ENCODE results near the gene BAG1.

Gene BAG1

GRCh38 chr9:33229359-33230114 lies 35.0 kb downstream of the BAG1 start:
- Histone ChIP-seq H3K4me3 (ENCODE audit: low read length in 2 of 2) (no peak overlapping the region), H3K27me3 (ENCODE audit: control insufficient read depth in 1 of 2, insufficient read depth in 2 of 2, low read length in 2 of 2) (no peaks in the 10 kb centered on the region), H3K9me3 (ENCODE audit: control insufficient read depth in 2 of 2, low read length in 2 of 2) (no peaks in the 10 kb centered on the region), H3K36me3 (ENCODE audit: control insufficient read depth in 2 of 2, insufficient read depth in 2 of 2, low read length in 2 of 2) (no peaks in the 10 kb centered on the region), H3K4me1 (ENCODE audit: control insufficient read depth, insufficient read depth, low read length) (peaks cover 9% of the 10 kb centered on the region), H3K27ac (ENCODE audit: low read length) (no peak overlapping the region), H3K9ac (ENCODE audit: low read length in 2 of 2) (no peak overlapping the region)

- H3K4me1 ChIP-seq (ENCODE audit: control insufficient read depth, insufficient read depth, low read length): peaks cover 3% of the 10 kb centered on the region
- H3K36me3 ChIP-seq (ENCODE audit: control insufficient read depth in 2 of 2, insufficient read depth in 2 of 2, low read length in 2 of 2): no peaks in the 10 kb centered on the region
- H3K27ac ChIP-seq (ENCODE audit: low read length): no peak overlapping the region
- no peak overlapping the region for H3K9ac ChIP-seq (ENCODE audit: low read length in 2 of 2)
- no peak overlapping the region for H3K4me3 ChIP-seq (ENCODE audit: low read length in 2 of 2)
- H3K27me3 ChIP-seq (ENCODE audit: control insufficient read depth in 1 of 2, insufficient read depth in 2 of 2, low read length in 2 of 2): no peaks in the 10 kb centered on the region
- no peaks in the 10 kb centered on the region for H3K9me3 ChIP-seq (ENCODE audit: control insufficient read depth in 2 of 2, low read length in 2 of 2)
Observed at GRCh38 chr9:33228606-33229005, 35.9 kb downstream of the BAG1 start.

GRCh38 chr9:33227741-33228140 lies 36.8 kb downstream of the BAG1 start:
- H3K4me1 ChIP-seq (ENCODE audit: control insufficient read depth, insufficient read depth, low read length): peaks cover 3% of the 10 kb centered on the region
- no peaks in the 10 kb centered on the region for H3K27me3 ChIP-seq (ENCODE audit: control insufficient read depth in 1 of 2, insufficient read depth in 2 of 2, low read length in 2 of 2)
- no peak overlapping the region for H3K27ac ChIP-seq (ENCODE audit: low read length)
- H3K9me3 ChIP-seq (ENCODE audit: control insufficient read depth in 2 of 2, low read length in 2 of 2): no peaks in the 10 kb centered on the region
- H3K36me3 ChIP-seq (ENCODE audit: control insufficient read depth in 2 of 2, insufficient read depth in 2 of 2, low read length in 2 of 2): no peaks in the 10 kb centered on the region
- no peak overlapping the region for H3K9ac ChIP-seq (ENCODE audit: low read length in 2 of 2)
- H3K4me3 ChIP-seq (ENCODE audit: low read length in 2 of 2): no peak overlapping the region

GRCh38 chr9:33227008-33227398 lies 37.5 kb downstream of the BAG1 start:
- no peak overlapping the region for H3K9ac ChIP-seq (ENCODE audit: low read length in 2 of 2)
- H3K4me1 ChIP-seq (ENCODE audit: control insufficient read depth, insufficient read depth, low read length): peaks cover 3% of the 10 kb centered on the region
- no peak overlapping the region for H3K4me3 ChIP-seq (ENCODE audit: low read length in 2 of 2)
- no peaks in the 10 kb centered on the region for H3K36me3 ChIP-seq (ENCODE audit: control insufficient read depth in 2 of 2, insufficient read depth in 2 of 2, low read length in 2 of 2)
- H3K27me3 ChIP-seq (ENCODE audit: control insufficient read depth in 1 of 2, insufficient read depth in 2 of 2, low read length in 2 of 2): no peaks in the 10 kb centered on the region
- H3K27ac ChIP-seq (ENCODE audit: low read length): no peak overlapping the region
- no peaks in the 10 kb centered on the region for H3K9me3 ChIP-seq (ENCODE audit: control insufficient read depth in 2 of 2, low read length in 2 of 2)

GRCh38 chr9:33225319-33226147 lies 39.0 kb downstream of the BAG1 start:
- Histone ChIP-seq H3K4me1 (ENCODE audit: control insufficient read depth, insufficient read depth, low read length) (peaks cover 3% of the 10 kb centered on the region), H3K36me3 (ENCODE audit: control insufficient read depth in 2 of 2, insufficient read depth in 2 of 2, low read length in 2 of 2) (no peaks in the 10 kb centered on the region), H3K9me3 (ENCODE audit: control insufficient read depth in 2 of 2, low read length in 2 of 2) (no peaks in the 10 kb centered on the region), H3K9ac (ENCODE audit: low read length in 2 of 2) (no peak overlapping the region), H3K27me3 (ENCODE audit: control insufficient read depth in 1 of 2, insufficient read depth in 2 of 2, low read length in 2 of 2) (no peaks in the 10 kb centered on the region), H3K4me3 (ENCODE audit: low read length in 2 of 2) (no peak overlapping the region), H3K27ac (ENCODE audit: low read length) (no peak overlapping the region)

GRCh38 chr9:33223696-33224095 lies 40.8 kb downstream of the BAG1 start:
- Histone ChIP-seq H3K9ac (ENCODE audit: low read length in 2 of 2) (no peak overlapping the region), H3K36me3 (ENCODE audit: control insufficient read depth in 2 of 2, insufficient read depth in 2 of 2, low read length in 2 of 2) (no peaks in the 10 kb centered on the region), H3K4me3 (ENCODE audit: low read length in 2 of 2) (no peak overlapping the region)

GRCh38 chr9:33222031-33222430 lies 42.5 kb downstream of the BAG1 start:
- Histone ChIP-seq H3K4me3 (ENCODE audit: low read length in 2 of 2) (no peak overlapping the region), H3K9me3 (ENCODE audit: control insufficient read depth in 2 of 2, low read length in 2 of 2) (no peaks in the 10 kb centered on the region), H3K27me3 (ENCODE audit: control insufficient read depth in 1 of 2, insufficient read depth in 2 of 2, low read length in 2 of 2) (no peaks in the 10 kb centered on the region), H3K36me3 (ENCODE audit: control insufficient read depth in 2 of 2, insufficient read depth in 2 of 2, low read length in 2 of 2) (no peaks in the 10 kb centered on the region), H3K27ac (ENCODE audit: low read length) (no peak overlapping the region), H3K4me1 (ENCODE audit: control insufficient read depth, insufficient read depth, low read length) (peaks cover 3% of the 10 kb centered on the region), H3K9ac (ENCODE audit: low read length in 2 of 2) (no peak overlapping the region)

More at GRCh38 chr9:33223696-33224095, 40.8 kb downstream of the BAG1 start:
- Histone ChIP-seq H3K4me1 (ENCODE audit: control insufficient read depth, insufficient read depth, low read length) (peaks cover 3% of the 10 kb centered on the region), H3K27me3 (ENCODE audit: control insufficient read depth in 1 of 2, insufficient read depth in 2 of 2, low read length in 2 of 2) (no peaks in the 10 kb centered on the region), H3K27ac (ENCODE audit: low read length) (no peak overlapping the region), H3K9me3 (ENCODE audit: control insufficient read depth in 2 of 2, low read length in 2 of 2) (no peaks in the 10 kb centered on the region)

GRCh38 chr9:33221568-33221884 lies 43.0 kb downstream of the BAG1 start:
- Histone ChIP-seq H3K9ac (ENCODE audit: low read length in 2 of 2) (no peak overlapping the region), H3K27ac (ENCODE audit: low read length) (no peak overlapping the region), H3K4me3 (ENCODE audit: low read length in 2 of 2) (no peak overlapping the region), H3K4me1 (ENCODE audit: control insufficient read depth, insufficient read depth, low read length) (peaks cover 3% of the 10 kb centered on the region), H3K27me3 (ENCODE audit: control insufficient read depth in 1 of 2, insufficient read depth in 2 of 2, low read length in 2 of 2) (no peaks in the 10 kb centered on the region), H3K36me3 (ENCODE audit: control insufficient read depth in 2 of 2, insufficient read depth in 2 of 2, low read length in 2 of 2) (no peaks in the 10 kb centered on the region), H3K9me3 (ENCODE audit: control insufficient read depth in 2 of 2, low read length in 2 of 2) (no peaks in the 10 kb centered on the region)

- H3K36me3 ChIP-seq (ENCODE audit: control insufficient read depth in 2 of 2, insufficient read depth in 2 of 2, low read length in 2 of 2): no peaks in the 10 kb centered on the region
- no peak overlapping the region for H3K9ac ChIP-seq (ENCODE audit: low read length in 2 of 2)
- H3K9me3 ChIP-seq (ENCODE audit: control insufficient read depth in 2 of 2, low read length in 2 of 2): no peaks in the 10 kb centered on the region
- H3K27ac ChIP-seq (ENCODE audit: low read length): no peak overlapping the region
- H3K27me3 ChIP-seq (ENCODE audit: control insufficient read depth in 1 of 2, insufficient read depth in 2 of 2, low read length in 2 of 2): no peaks in the 10 kb centered on the region
- peaks cover 3% of the 10 kb centered on the region for H3K4me1 ChIP-seq (ENCODE audit: control insufficient read depth, insufficient read depth, low read length)
- H3K4me3 ChIP-seq (ENCODE audit: low read length in 2 of 2): no peak overlapping the region
Observed at GRCh38 chr9:33220681-33221567, 43.6 kb downstream of the BAG1 start.

GRCh38 chr9:33211695-33212393 lies 52.7 kb downstream of the BAG1 start:
- H3K9me3 ChIP-seq (ENCODE audit: control insufficient read depth in 2 of 2, low read length in 2 of 2): no peaks in the 10 kb centered on the region
- no peak overlapping the region for H3K4me3 ChIP-seq (ENCODE audit: low read length in 2 of 2)
- no peak overlapping the region for H3K27ac ChIP-seq (ENCODE audit: low read length)
- H3K4me1 ChIP-seq (ENCODE audit: control insufficient read depth, insufficient read depth, low read length): no peaks in the 10 kb centered on the region
- no peaks in the 10 kb centered on the region for H3K36me3 ChIP-seq (ENCODE audit: control insufficient read depth in 2 of 2, insufficient read depth in 2 of 2, low read length in 2 of 2)
- H3K9ac ChIP-seq (ENCODE audit: low read length in 2 of 2): no peak overlapping the region
- H3K27me3 ChIP-seq (ENCODE audit: control insufficient read depth in 1 of 2, insufficient read depth in 2 of 2, low read length in 2 of 2): no peaks in the 10 kb centered on the region

Measured in stomach smooth muscle (tissue), 2 donors.